Fibroblast of the aortic adventitia (primary cell): ENCODE measurements around the gene ZMYM1. TPM values are rescaled to one million over a fixed set of nuclear protein-coding genes. Genes with fewer than 3 reads are reported as not detected.
"Not testable (repeated sequence)": the region's sequence is repeated elsewhere in the genome, so short reads cannot be mapped to it uniquely, and the experiment has no call there.

Source experiments
- DNase-seq: peaks from one replicate; pipeline ENCODE4 v3.0.0-alpha.2; 2010; ENCODE audit warnings: low read depth
- H3K4me3 ChIP-seq: 2 replicates; pipeline ENCODE4 v1.5.1; 2011; ENCODE audit warnings: low read depth, mild to moderate bottlenecking, control low read depth, low read length, moderate library complexity
- total RNA-seq: library from RNA; depleted of rRNA; stranded (reverse); fragments of >200 nt; gene quantifications from 2 replicates; pipeline ENCODE4 v1.2.3, GENCODE V29; 2012; ENCODE audit warnings: low replicate concordance
- TF ChIP-seq, protein P1 (sequence below): IDR thresholded peaks from 2 replicates; pipeline ENCODE4 v1.5.1; 2011; ENCODE audit warnings: mild to moderate bottlenecking, low read length, control low read depth, inconsistent platforms; ENCODE audit not compliant: insufficient read depth

The ZMYM1 gene
- total RNA-seq, 1 donor: 35.1 TPM

DNA sequence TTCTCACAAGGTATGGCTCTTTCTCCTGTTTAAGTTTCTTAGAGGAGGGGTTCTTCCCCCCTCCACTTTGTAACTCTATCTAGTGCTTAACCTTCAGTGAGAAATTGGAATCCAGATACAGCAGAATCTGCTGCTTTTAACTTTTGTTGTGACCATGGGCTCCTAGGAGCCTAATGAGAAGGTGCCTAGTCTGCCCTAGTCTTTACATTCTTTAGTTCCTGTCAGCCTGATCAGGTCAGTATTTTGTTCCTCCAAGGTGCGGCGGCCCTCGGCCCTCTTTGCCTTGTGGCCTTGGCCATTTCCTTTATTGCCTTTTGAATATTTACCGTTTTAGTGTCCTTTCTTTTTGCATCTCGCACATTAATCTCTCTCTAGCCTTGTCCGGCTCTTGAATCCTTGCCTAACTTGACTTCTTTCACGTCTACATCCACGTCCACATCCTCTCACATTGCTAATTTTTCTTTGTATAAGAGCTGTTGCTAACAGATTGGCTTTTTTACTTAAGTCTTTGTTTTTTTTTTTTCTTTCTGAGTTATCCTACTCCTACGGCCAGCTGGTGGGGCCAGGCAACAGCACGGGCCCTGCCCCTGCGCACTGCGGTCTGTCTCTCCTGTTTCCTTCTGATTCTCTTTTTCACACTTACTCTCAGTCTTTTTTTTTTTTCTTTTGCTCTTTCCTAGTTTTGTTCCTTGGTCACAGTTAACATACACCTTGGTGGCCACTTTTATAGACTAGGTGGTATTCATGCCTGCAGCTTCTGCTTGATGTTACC is 64.7 kb downstream of the ZMYM1 start:
- no peak for DNase-seq
- TF ChIP-seq, protein P1, sequence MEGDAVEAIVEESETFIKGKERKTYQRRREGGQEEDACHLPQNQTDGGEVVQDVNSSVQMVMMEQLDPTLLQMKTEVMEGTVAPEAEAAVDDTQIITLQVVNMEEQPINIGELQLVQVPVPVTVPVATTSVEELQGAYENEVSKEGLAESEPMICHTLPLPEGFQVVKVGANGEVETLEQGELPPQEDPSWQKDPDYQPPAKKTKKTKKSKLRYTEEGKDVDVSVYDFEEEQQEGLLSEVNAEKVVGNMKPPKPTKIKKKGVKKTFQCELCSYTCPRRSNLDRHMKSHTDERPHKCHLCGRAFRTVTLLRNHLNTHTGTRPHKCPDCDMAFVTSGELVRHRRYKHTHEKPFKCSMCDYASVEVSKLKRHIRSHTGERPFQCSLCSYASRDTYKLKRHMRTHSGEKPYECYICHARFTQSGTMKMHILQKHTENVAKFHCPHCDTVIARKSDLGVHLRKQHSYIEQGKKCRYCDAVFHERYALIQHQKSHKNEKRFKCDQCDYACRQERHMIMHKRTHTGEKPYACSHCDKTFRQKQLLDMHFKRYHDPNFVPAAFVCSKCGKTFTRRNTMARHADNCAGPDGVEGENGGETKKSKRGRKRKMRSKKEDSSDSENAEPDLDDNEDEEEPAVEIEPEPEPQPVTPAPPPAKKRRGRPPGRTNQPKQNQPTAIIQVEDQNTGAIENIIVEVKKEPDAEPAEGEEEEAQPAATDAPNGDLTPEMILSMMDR: no peak
- no peak overlapping the region for H3K4me3 ChIP-seq

DNA sequence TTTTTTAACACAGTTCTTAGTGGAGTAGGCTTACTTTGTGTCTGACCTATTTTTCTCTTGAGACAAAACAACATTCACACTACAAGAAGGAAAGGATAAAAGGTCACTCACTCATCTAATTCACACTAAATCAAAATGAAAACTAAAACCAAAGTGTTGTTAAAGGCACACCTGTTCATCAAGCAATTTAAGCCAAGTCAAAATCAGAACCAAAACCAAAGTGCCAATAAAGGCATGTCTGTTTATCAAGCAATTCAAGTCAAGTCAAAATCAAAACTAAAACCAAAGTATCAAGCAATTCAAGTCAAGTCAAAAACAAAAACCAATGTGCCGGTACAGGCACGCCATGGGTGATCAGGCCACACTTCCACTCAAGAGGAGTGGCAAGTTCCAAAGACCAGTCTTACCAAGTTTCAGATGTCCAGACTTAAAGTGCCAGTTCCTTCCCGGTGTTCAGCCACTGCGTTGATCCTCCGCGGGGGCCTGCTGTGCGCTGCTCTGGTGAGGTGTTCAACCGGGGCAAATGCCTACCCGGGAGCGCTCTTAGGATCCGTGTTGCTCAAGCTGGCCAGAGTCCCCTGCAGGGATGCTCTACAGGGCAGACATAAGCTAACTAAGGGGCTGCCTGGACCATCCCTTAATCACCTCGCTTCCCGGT is 66.8 kb downstream of the ZMYM1 start:
- H3K4me3 ChIP-seq, DNase-seq: not testable (repeated sequence)

DNA sequence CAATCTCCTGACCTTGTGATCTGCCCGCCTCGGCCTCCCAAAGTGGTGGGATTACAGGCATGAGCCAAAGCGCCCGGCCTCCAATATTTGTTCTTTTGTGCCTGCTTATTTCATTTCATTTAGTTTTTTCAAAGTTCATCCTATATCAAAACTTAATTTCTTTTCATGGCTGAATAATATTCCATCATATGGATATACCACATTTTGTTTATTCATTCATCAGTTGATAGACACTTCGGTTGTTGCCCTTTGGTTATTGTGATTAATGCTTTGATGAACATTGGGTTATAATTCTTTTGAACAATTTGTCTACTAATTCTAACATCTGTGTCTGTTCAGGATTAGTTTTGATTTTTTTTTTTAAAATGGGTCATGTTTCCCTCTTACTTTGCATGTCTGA is 72.0 kb downstream of the ZMYM1 start:
- DNase-seq: no peak
- H3K4me3 ChIP-seq: no peak overlapping the region
- TF ChIP-seq, protein P1: no peak

DNA sequence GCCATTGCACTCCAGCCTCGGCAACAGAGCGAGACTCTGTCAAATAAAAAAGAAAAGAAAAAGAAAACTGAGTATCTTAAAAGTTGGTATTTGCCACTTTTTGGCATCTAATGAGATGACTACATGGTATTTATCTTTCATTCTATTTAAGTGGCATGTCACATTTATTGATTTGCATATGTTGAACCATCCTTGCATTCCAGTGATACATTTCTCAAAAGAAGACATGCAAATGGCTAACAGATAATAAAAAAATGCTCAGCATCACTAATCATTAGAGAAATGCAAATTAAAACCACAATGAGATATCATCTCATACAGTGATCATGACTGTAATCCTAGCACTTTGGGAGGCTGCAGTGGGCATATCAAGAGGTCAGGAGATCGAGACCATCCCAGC is 85.7 kb downstream of the ZMYM1 start:
- no peak overlapping the region for H3K4me3 ChIP-seq
- TF ChIP-seq, protein P1: no peak
- no peak for DNase-seq

Other genes with a start within 250 kb of the ZMYM1 start
- 9.7 and 24.9 TPM in 2 replicates for gene SMIM12, start 219.6 kb upstream of the ZMYM1 start, total RNA-seq
- not detected in 2 replicates for gene DLGAP3, start 149.7 kb upstream of the ZMYM1 start, total RNA-seq
- 17.8 and 31.6 TPM in 2 replicates for gene TMEM35B, start 94.0 kb upstream of the ZMYM1 start, total RNA-seq
- gene ZMYM6, start 47.4 kb upstream of the ZMYM1 start, total RNA-seq: 11.8 and 24.6 TPM in 2 replicates
- 152 and 393 TPM in 2 replicates for gene SFPQ, start 113.8 kb downstream of the ZMYM1 start, total RNA-seq
- 47.8 and 52.2 TPM in 2 replicates for gene ZMYM4, start 189.3 kb downstream of the ZMYM1 start, total RNA-seq